IMR-90 (cell line): ENCODE measurements around the gene DDN. TPM values are rescaled to one million over a fixed set of nuclear protein-coding genes. Genes with fewer than 3 reads are reported as not detected.

Experiments used
- ATAC-seq: fragments of 200-7000 bp; cut with Tn5 transposase; 2 replicates; pipeline ENCODE4 v1.9.1; 2020; ENCODE audit warnings: low read depth, mild to moderate bottlenecking, moderate library complexity
- BruUV-seq: library from RNA; stranded (reverse); fragments of 400-500 nt; replicated peaks from 2 replicates; lab custom pipeline; 2021; lab: Mats Ljungman, UMichigan
- CTCF ChIA-PET: fragments of 300-600 bp; formaldehyde crosslinking; extraction: SDS; loops from one replicate; lab custom pipeline; 2021; ENCODE audit warnings: antibody characterized with exemption; lab: Yijun Ruan, JAX
- POLR2A ChIA-PET: fragments of 300-600 bp; sonication (Branson Sonifier 250); formaldehyde crosslinking; loops from one replicate; lab custom pipeline; 2022; ENCODE audit warnings: antibody characterized with exemption; ENCODE audit not compliant: unreplicated experiment; lab: Charles Lee
- DNase-seq: peaks from one replicate; pipeline ENCODE4 v3.0.0; 2013
- H2AFZ ChIP-seq: replicated peaks from 2 replicates; pipeline ENCODE3; 2013; ENCODE audit warnings: low read length, mild to moderate bottlenecking; ENCODE audit not compliant: poor library complexity
- H2AK5ac ChIP-seq: 2 replicates; pipeline ENCODE4 v1.6.1; 2013; ENCODE audit warnings: low read depth, low read length, inconsistent platforms
- H2AK9ac ChIP-seq: replicated peaks from 2 replicates; pipeline ENCODE3; 2013; ENCODE audit warnings: mild to moderate bottlenecking, low read depth, low read length, moderate library complexity; ENCODE audit not compliant: poor library complexity
- H2BK120ac ChIP-seq: 2 replicates; pipeline ENCODE4 v1.6.1; 2013; ENCODE audit warnings: low read depth, low read length, inconsistent platforms
- H2BK15ac ChIP-seq: 3 replicates; pipeline ENCODE4 v1.6.1; 2013; ENCODE audit warnings: low read depth, low read length, inconsistent platforms
- H2BK20ac ChIP-seq: 2 replicates; pipeline ENCODE4 v1.6.1; 2013; ENCODE audit warnings: low read depth, mild to moderate bottlenecking, inconsistent platforms, low read length, moderate library complexity
- H2BK5ac ChIP-seq: 2 replicates; pipeline ENCODE4 v1.6.1; 2013; ENCODE audit warnings: mild to moderate bottlenecking, low read depth, low read length, inconsistent platforms; ENCODE audit not compliant: poor library complexity, severe bottlenecking
- H3K14ac ChIP-seq: replicated peaks from 2 replicates; pipeline ENCODE4 v1.6.1; 2013; ENCODE audit warnings: low read depth, low read length, inconsistent platforms
- H3K18ac ChIP-seq: 2 replicates; pipeline ENCODE4 v1.6.1; 2013; ENCODE audit warnings: low read depth, low read length, control low read depth
- H3K23ac ChIP-seq: 2 replicates; pipeline ENCODE4 v1.6.1; 2013; ENCODE audit warnings: low read depth, low read length, inconsistent platforms
- H3K27ac ChIP-seq: 2 replicates; pipeline ENCODE4 v1.5.1; 2013; ENCODE audit warnings: mild to moderate bottlenecking, control low read depth, low read length; ENCODE audit not compliant: insufficient read depth
- H3K27me3 ChIP-seq: 2 replicates; pipeline ENCODE4 v1.6.1; 2013; ENCODE audit warnings: low read length; ENCODE audit not compliant: control insufficient read depth, insufficient read depth
- H3K36me3 ChIP-seq: 2 replicates; pipeline ENCODE4 v1.6.1; 2013; ENCODE audit warnings: low read length, mixed read lengths; ENCODE audit not compliant: control insufficient read depth, insufficient read depth
- H3K4ac ChIP-seq: 2 replicates; pipeline ENCODE4 v1.6.1; 2013; ENCODE audit warnings: low read depth, low read length, inconsistent platforms
- H3K4me1 ChIP-seq: 2 replicates; pipeline ENCODE4 v1.6.1; 2013; ENCODE audit warnings: low read length, mixed read lengths; ENCODE audit not compliant: control insufficient read depth, insufficient read depth
- H3K4me2 ChIP-seq: 2 replicates; pipeline ENCODE4 v1.6.1; 2013; ENCODE audit warnings: low read depth, mild to moderate bottlenecking, control low read depth, low read length, moderate library complexity
- H3K4me3 ChIP-seq: 2 replicates; pipeline ENCODE4 v1.5.1; 2013; ENCODE audit warnings: low read depth, mild to moderate bottlenecking, control low read depth, low read length, moderate library complexity; ENCODE audit not compliant: insufficient read depth
- H3K56ac ChIP-seq: 2 replicates; pipeline ENCODE4 v1.6.1; 2013; ENCODE audit warnings: low read length, inconsistent platforms; ENCODE audit not compliant: insufficient read depth; ENCODE audit errors: extremely low read depth
- H3K79me1 ChIP-seq, 2 experiments: 2 replicates each; pipeline ENCODE4 v1.6.1; 2013; ENCODE audit warnings: low read length in 2 of 2, inconsistent platforms in 1 of 2, low read depth in 1 of 2
- H3K9ac ChIP-seq: 2 replicates; pipeline ENCODE4 v1.6.1; 2013; ENCODE audit warnings: low read depth, low read length, control low read depth
- H3K9me1 ChIP-seq: 2 replicates; pipeline ENCODE4 v1.6.1; 2013; ENCODE audit warnings: low read length, inconsistent platforms; ENCODE audit not compliant: insufficient read depth
- H3K9me3 ChIP-seq: 2 replicates; pipeline ENCODE4 v1.6.1; 2013; ENCODE audit warnings: low read length; ENCODE audit not compliant: control insufficient read depth, insufficient read depth
- H4K20me1 ChIP-seq: 2 replicates; pipeline ENCODE4 v1.6.1; 2013; ENCODE audit warnings: low read length, inconsistent platforms; ENCODE audit not compliant: insufficient read depth
- H4K5ac ChIP-seq: 2 replicates; pipeline ENCODE4 v1.6.1; 2013; ENCODE audit warnings: mild to moderate bottlenecking, low read depth, low read length, control low read depth
- H4K8ac ChIP-seq, 2 experiments: 2 replicates each; pipeline ENCODE4 v1.6.1; 2013; ENCODE audit warnings: low read depth in 2 of 2, low read length in 2 of 2, control low read depth in 1 of 2, inconsistent platforms in 1 of 2
- H4K91ac ChIP-seq: 2 replicates; pipeline ENCODE4 v1.6.1; 2013; ENCODE audit warnings: low read depth, low read length, inconsistent platforms; ENCODE audit not compliant: insufficient read depth
- RAD21 ChIP-seq: IDR thresholded peaks from 2 replicates; pipeline ENCODE4 v1.6.1; 2012; ENCODE audit warnings: low read length, improper control_type of control experiment
- SMC3 ChIP-seq: fragments of 150-350 bp; IDR thresholded peaks from 2 replicates; pipeline ENCODE4 v1.6.1; 2016; ENCODE audit warnings: low read depth, mild to moderate bottlenecking, antibody characterized with exemption, low read length, moderate library complexity
- dilution Hi-C: fragments of 300-500 bp; cut with HindIII; formaldehyde crosslinking; loops from one replicate; pipeline ENCODE4 v1.14.3; 2018; ENCODE audit warnings: low sequenced_read_pairs; ENCODE audit not compliant: unreplicated experiment
- in situ Hi-C: fragments of 300-500 bp; cut with MboI; formaldehyde crosslinking; loops from 3 replicates; pipeline ENCODE4 v1.14.3; 2019; ENCODE audit warnings: low sequenced_read_pairs, inconsistent platforms, mixed read lengths
- intact Hi-C: fragments of 100-400 bp; cut with micrococcal nuclease; formaldehyde crosslinking; loops from 2 replicates; pipeline ENCODE4 v1.10.0; 2022
- polyA plus RNA-seq, 3 experiments: library from polyadenylated mRNA; depleted of rRNA; stranded (reverse); fragments of >200 nt; gene quantifications; 2 replicates each; pipeline ENCODE4 v1.2.3, GENCODE V29; 2012; ENCODE audit warnings: low replicate concordance in 1 of 3
- total RNA-seq: library from RNA; depleted of rRNA; stranded (reverse); fragments of >200 nt; gene quantifications from 2 replicates; pipeline ENCODE4 v1.2.3, GENCODE V29; 2012
- TF ChIP-seq, protein P1 (sequence below): fragments of 150-350 bp; IDR thresholded peaks from 2 replicates; pipeline ENCODE4 v1.6.1; 2017; ENCODE audit warnings: mild to moderate bottlenecking, antibody characterized with exemption, low read length, low read depth
- TF ChIP-seq, protein P2 (sequence below): conservative IDR thresholded peaks from 2 replicates; pipeline ENCODE4 v1.5.1; 2012; ENCODE audit warnings: mild to moderate bottlenecking, low read depth, low read length, improper control_type of control experiment

DDN gene
- total and polyA plus RNA-seq, 2 of the 4 experiments (the other 2 are of a cell fraction) = 0.18 to 0.21 TPM

DNA sequence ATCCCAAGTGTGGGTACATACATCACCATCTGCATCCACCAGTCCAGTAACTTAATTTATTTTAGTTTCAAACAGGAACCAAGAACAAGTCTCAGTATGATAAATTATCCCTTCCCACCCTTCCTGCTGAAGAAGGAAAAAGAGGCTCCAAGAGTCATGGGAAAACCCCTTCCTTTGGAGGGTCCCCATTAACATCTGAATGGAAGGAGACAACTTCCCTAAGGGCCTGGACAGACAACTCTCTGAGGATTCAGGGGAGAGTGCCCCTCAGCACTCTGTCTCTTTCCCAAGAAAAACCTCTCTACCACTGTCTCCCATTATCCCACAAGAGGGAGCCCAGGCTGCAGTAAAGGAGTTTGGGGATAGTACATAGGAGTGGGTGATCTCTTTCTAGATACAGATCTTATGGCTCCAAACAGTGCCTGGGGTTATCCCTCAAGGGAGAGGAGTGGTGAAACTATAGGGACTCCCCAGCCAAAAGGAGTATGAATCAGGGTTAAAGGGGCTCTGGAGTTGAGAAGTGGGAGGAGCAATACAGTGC, 33.8 kb downstream of the DDN start:
- H4K20me1 ChIP-seq = no peaks in the 10 kb centered on the region
- no peak overlapping the region for H3K9ac ChIP-seq
- H4K5ac ChIP-seq = no peak overlapping the region
- intact Hi-C loops (no loop called here), dilution Hi-C loops (no loop called here), in situ Hi-C loops (no loop called here)
- H3K4me3 ChIP-seq = no peak overlapping the region
- H3K14ac ChIP-seq = no peak overlapping the region
- H2BK120ac ChIP-seq = no peak overlapping the region
- no peak overlapping the region for H2BK5ac ChIP-seq
- no peak overlapping the region for H2AK5ac ChIP-seq
- POLR2A ChIA-PET = no interaction called here
- H3K9me3 ChIP-seq = no peaks in the 10 kb centered on the region
- no peaks in the 10 kb centered on the region for H3K9me1 ChIP-seq
- no peak overlapping the region for H2AFZ ChIP-seq
- peaks cover 3% of the 10 kb centered on the region; the same call in 1 of the 2 replicates for H3K4me1 ChIP-seq
- peak; percentile 46 for TF ChIP-seq SMC3
- TF ChIP-seq, protein P1, sequence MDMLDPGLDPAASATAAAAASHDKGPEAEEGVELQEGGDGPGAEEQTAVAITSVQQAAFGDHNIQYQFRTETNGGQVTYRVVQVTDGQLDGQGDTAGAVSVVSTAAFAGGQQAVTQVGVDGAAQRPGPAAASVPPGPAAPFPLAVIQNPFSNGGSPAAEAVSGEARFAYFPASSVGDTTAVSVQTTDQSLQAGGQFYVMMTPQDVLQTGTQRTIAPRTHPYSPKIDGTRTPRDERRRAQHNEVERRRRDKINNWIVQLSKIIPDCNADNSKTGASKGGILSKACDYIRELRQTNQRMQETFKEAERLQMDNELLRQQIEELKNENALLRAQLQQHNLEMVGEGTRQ = no peak
- peak; percentile 65 for TF ChIP-seq RAD21
- TF ChIP-seq, protein P2, sequence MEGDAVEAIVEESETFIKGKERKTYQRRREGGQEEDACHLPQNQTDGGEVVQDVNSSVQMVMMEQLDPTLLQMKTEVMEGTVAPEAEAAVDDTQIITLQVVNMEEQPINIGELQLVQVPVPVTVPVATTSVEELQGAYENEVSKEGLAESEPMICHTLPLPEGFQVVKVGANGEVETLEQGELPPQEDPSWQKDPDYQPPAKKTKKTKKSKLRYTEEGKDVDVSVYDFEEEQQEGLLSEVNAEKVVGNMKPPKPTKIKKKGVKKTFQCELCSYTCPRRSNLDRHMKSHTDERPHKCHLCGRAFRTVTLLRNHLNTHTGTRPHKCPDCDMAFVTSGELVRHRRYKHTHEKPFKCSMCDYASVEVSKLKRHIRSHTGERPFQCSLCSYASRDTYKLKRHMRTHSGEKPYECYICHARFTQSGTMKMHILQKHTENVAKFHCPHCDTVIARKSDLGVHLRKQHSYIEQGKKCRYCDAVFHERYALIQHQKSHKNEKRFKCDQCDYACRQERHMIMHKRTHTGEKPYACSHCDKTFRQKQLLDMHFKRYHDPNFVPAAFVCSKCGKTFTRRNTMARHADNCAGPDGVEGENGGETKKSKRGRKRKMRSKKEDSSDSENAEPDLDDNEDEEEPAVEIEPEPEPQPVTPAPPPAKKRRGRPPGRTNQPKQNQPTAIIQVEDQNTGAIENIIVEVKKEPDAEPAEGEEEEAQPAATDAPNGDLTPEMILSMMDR = peak; percentile 62
- H3K56ac ChIP-seq = no peak overlapping the region
- no peak overlapping the region for H3K4me2 ChIP-seq
- no TSS peak for BruUV-seq
- H3K36me3 ChIP-seq = no peaks in the 10 kb centered on the region
- H4K91ac ChIP-seq = no peak overlapping the region
- H2BK20ac ChIP-seq = no peak overlapping the region
- CTCF ChIA-PET = no interaction called here
- peak; percentile 80 for ATAC-seq
- no peak overlapping the region for H3K18ac ChIP-seq
- peak; percentile 38 for DNase-seq
- no peak overlapping the region for H4K8ac ChIP-seq
- H3K27ac ChIP-seq = no peak overlapping the region
- no peak overlapping the region for H3K23ac ChIP-seq
- H3K4ac ChIP-seq = no peak overlapping the region
- no peak overlapping the region for H2BK15ac ChIP-seq
- H3K79me1 ChIP-seq = no peaks in the 10 kb centered on the region
- no peak overlapping the region for H2AK9ac ChIP-seq
- H3K27me3 ChIP-seq = peaks cover 59% of the 10 kb centered on the region
